ENCODE data around the gene BABAM2. TPM values are rescaled to one million over a fixed set of nuclear protein-coding genes. Genes with fewer than 3 reads are reported as not detected.

BABAM2 gene
- total and polyA plus RNA-seq, 2 of the 4 experiments (the other 2 are of a cell fraction) = 20.9 to 23.1 TPM

- no CpG with 5 or more reads among the region's 2 CpGs for WGBS, 2 experiments (ENCODE audit: extremely low coverage in 2 of 2, insufficient read length in 1 of 2)
- H2BK5ac ChIP-seq (ENCODE audit: low read depth, low read length, poor library complexity, severe bottlenecking) = no peak overlapping the region
- H3K36me3 ChIP-seq (ENCODE audit: control insufficient read depth, insufficient read depth, low read length) = no peaks in the 10 kb centered on the region
- H3K56ac ChIP-seq (ENCODE audit: extremely low read depth, insufficient read depth, low read length) = no peak overlapping the region
- no peak overlapping the region for H4K91ac ChIP-seq (ENCODE audit: insufficient read depth, low read depth, low read length)
- ATAC-seq (ENCODE audit: low read depth) = no peak
- ChIA-PET CTCF (no interaction called here), POLR2A (ENCODE audit: unreplicated experiment) (no interaction called here)
- TF ChIP-seq CTCF (conservative IDR thresholded peaks at IDR 0.05; ENCODE audit: low read depth, low read length) (no peak), MAFK (IDR thresholded peaks at IDR 0.05; ENCODE audit: low read depth, low read length) (no peak), MAZ (IDR thresholded peaks at IDR 0.05; ENCODE audit: borderline replicate concordance, low read depth, low read length) (no peak), BHLHE40 (IDR thresholded peaks at IDR 0.05; ENCODE audit: low read depth, low read length) (no peak), CHD1 (IDR thresholded peaks at IDR 0.05; ENCODE audit: low read depth, low read length) (no peak), USF2 (IDR thresholded peaks at IDR 0.05; ENCODE audit: low read depth, low read length) (no peak), RCOR1 (IDR thresholded peaks at IDR 0.05; ENCODE audit: insufficient replicate concordance, low read length) (no peak), RFX5 (IDR thresholded peaks at IDR 0.05; ENCODE audit: low read depth, low read length) (no peak), CEBPB (IDR thresholded peaks at IDR 0.05; ENCODE audit: low read depth, low read length) (no peak), SMC3 (IDR thresholded peaks at IDR 0.05; ENCODE audit: low read depth, low read length) (no peak), POLR2A (IDR thresholded peaks at IDR 0.05; ENCODE audit: low read depth, low read length) (no peak), FOS (IDR thresholded peaks at IDR 0.05; ENCODE audit: low read depth, low read length) (no peak), RAD21 (IDR thresholded peaks at IDR 0.05; ENCODE audit: low read length) (no peak), NFE2L2 (IDR thresholded peaks at IDR 0.05; ENCODE audit: low read depth, low read length) (no peak), ELK1 (IDR thresholded peaks at IDR 0.05; ENCODE audit: borderline replicate concordance, low read depth, low read length) (no peak)
- no peak overlapping the region for H3K27ac ChIP-seq (ENCODE audit: insufficient read depth, low read length)
- no peaks in the 10 kb centered on the region for H3K9me1 ChIP-seq (ENCODE audit: insufficient read depth, low read length)
- no peak for DNase-seq
- H3K23ac ChIP-seq (ENCODE audit: low read depth, low read length) = no peak overlapping the region
- no TSS peak for BruUV-seq (replicated peaks)
- no peak overlapping the region for H3K4me3 ChIP-seq (ENCODE audit: insufficient read depth, low read depth, low read length)
- no peak overlapping the region for H4K8ac ChIP-seq (ENCODE audit: low read depth in 2 of 2, low read length in 2 of 2)
- H3K18ac ChIP-seq (ENCODE audit: low read depth, low read length) = no peak overlapping the region
- H2BK20ac ChIP-seq (ENCODE audit: low read depth, low read length) = no peak overlapping the region
- no peak overlapping the region for H3K9ac ChIP-seq (ENCODE audit: low read depth, low read length)
- no peaks in the 10 kb centered on the region for H3K9me3 ChIP-seq (ENCODE audit: control insufficient read depth, insufficient read depth, low read length)
- intact Hi-C loops (cut with micrococcal nuclease) (no loop called here), dilution Hi-C loops (cut with HindIII; ENCODE audit: low sequenced_read_pairs, unreplicated experiment) (no loop called here), in situ Hi-C loops (cut with MboI; ENCODE audit: low sequenced_read_pairs) (no loop called here)
- no peak overlapping the region for H3K4me2 ChIP-seq (ENCODE audit: low read depth, low read length)
- H3K4me1 ChIP-seq (ENCODE audit: control insufficient read depth, insufficient read depth, low read length) = no peaks in the 10 kb centered on the region
- H3K4ac ChIP-seq (ENCODE audit: low read depth, low read length) = no peak overlapping the region
- H3K79me1 ChIP-seq (ENCODE audit: low read depth in 1 of 2, low read length in 2 of 2) = no peaks in the 10 kb centered on the region; a peak in 1 of 4 replicates
- no peaks in the 10 kb centered on the region for H4K20me1 ChIP-seq (ENCODE audit: insufficient read depth, low read length)
- no peak overlapping the region for H2AK9ac ChIP-seq (replicated peaks; ENCODE audit: low read depth, low read length, poor library complexity)
- no peak overlapping the region for H2AFZ ChIP-seq (replicated peaks; ENCODE audit: low read length, poor library complexity)
- no peak overlapping the region for H3K14ac ChIP-seq (replicated peaks; ENCODE audit: low read depth, low read length)
- no peak overlapping the region for H2BK120ac ChIP-seq (ENCODE audit: low read depth, low read length)
- H2BK15ac ChIP-seq (ENCODE audit: low read depth, low read length) = no peak overlapping the region
- H3K27me3 ChIP-seq (ENCODE audit: control insufficient read depth, insufficient read depth, low read length) = no peaks in the 10 kb centered on the region
- H2AK5ac ChIP-seq (ENCODE audit: low read depth, low read length) = peak overlapping the region; percentile 33; the same call in 1 of the 2 replicates
- H4K5ac ChIP-seq (ENCODE audit: low read depth, low read length) = no peak overlapping the region
Measured at GRCh38 chr2:27878825-27879224, 11.7 kb upstream of the BABAM2 start.
